Panc1 (cell line): ENCODE data around the gene MEGF9. TPM values are rescaled to one million over a fixed set of nuclear protein-coding genes. Genes with fewer than 3 reads are reported as not detected.

Experiments
- ATAC-seq: fragments of 200-7000 bp; cut with Tn5 transposase; 2 replicates; pipeline ENCODE4 v1.9.1; 2020; ENCODE audit warnings: mild to moderate bottlenecking, moderate library complexity
- BruUV-seq: library from RNA; stranded (reverse); fragments of 400-500 nt; replicated peaks from 2 replicates; lab custom pipeline; 2021; lab: Mats Ljungman, UMichigan
- CTCF ChIA-PET: fragments of 300-600 bp; sonication (Branson Sonifier 250); formaldehyde crosslinking; loops from one replicate; lab custom pipeline; 2022; ENCODE audit warnings: antibody characterized with exemption; lab: Charles Lee
- POLR2A ChIA-PET: fragments of 300-600 bp; sonication (Branson Sonifier 250); formaldehyde crosslinking; loops from one replicate; lab custom pipeline; 2022; ENCODE audit warnings: antibody characterized with exemption; lab: Charles Lee
- DNase-seq: peaks from one replicate; pipeline ENCODE4 v3.0.0-alpha.2; 2010; ENCODE audit warnings: low read depth, low spot score
- H3K27ac ChIP-seq: 2 replicates; pipeline ENCODE4 v1.5.1; 2011; ENCODE audit warnings: mild to moderate bottlenecking, low read length, inconsistent platforms
- H3K27me3 ChIP-seq: fragments of 200-500 bp; sonication (Bioruptor generic); 2 replicates; pipeline ENCODE4 v1.6.0; 2014; ENCODE audit warnings: low read length, inconsistent platforms; ENCODE audit not compliant: control insufficient read depth, insufficient read depth
- H3K36me3 ChIP-seq: fragments of 200-500 bp; sonication (Bioruptor generic); 2 replicates; pipeline ENCODE4 v1.5.1; 2014; ENCODE audit warnings: inconsistent platforms, mild to moderate bottlenecking, low read length, moderate library complexity; ENCODE audit not compliant: control insufficient read depth, insufficient read depth
- H3K4me1 ChIP-seq: 2 replicates; pipeline ENCODE4 v1.5.1; 2011; ENCODE audit warnings: inconsistent platforms, mild to moderate bottlenecking, low read length, moderate library complexity; ENCODE audit not compliant: control insufficient read depth, insufficient read depth
- H3K4me3 ChIP-seq, 2 experiments: 2 replicates each; pipeline ENCODE4 v1.5.1; 2011 to 2012; ENCODE audit warnings: low read depth in 2 of 2, low read length in 2 of 2, mild to moderate bottlenecking in 2 of 2, inconsistent platforms in 1 of 2, moderate library complexity in 1 of 2
- H3K9me3 ChIP-seq: fragments of 200-500 bp; sonication (Bioruptor generic); 2 replicates; pipeline ENCODE4 v1.5.1; 2014; ENCODE audit warnings: low read depth, mild to moderate bottlenecking, inconsistent platforms, low read length, moderate library complexity; ENCODE audit not compliant: control insufficient read depth, insufficient read depth
- POLR2AphosphoS5 ChIP-seq: IDR thresholded peaks from 2 replicates; pipeline ENCODE4 v1.6.1; 2012; ENCODE audit warnings: mild to moderate bottlenecking, low read depth, low read length, moderate library complexity
- REST ChIP-seq, 2 experiments: IDR thresholded peaks; 2 replicates each; pipeline ENCODE4 v1.6.1; 2011 to 2012; ENCODE audit warnings: low read depth in 2 of 2, control low read depth in 1 of 2, low read length in 1 of 2, mild to moderate bottlenecking in 1 of 2, moderate library complexity in 1 of 2; ENCODE audit not compliant: insufficient read depth in 1 of 2
- TCF7L2 ChIP-seq: IDR thresholded peaks from 2 replicates; pipeline ENCODE4 v1.6.1; 2011; ENCODE audit warnings: mild to moderate bottlenecking, low read depth, low read length, inconsistent platforms
- in situ Hi-C: cut with HindIII; loops from 2 replicates; pipeline ENCODE4 v1.10.0; 2016; ENCODE audit warnings: low sequenced_read_pairs, low pct_unique_long_range_greater_than_20kb
- intact Hi-C: fragments of 100-400 bp; cut with micrococcal nuclease; formaldehyde crosslinking; loops from one replicate; pipeline ENCODE4 v1.10.0; 2022; ENCODE audit not compliant: unreplicated experiment
- total RNA-seq: library from RNA; stranded (reverse); gene quantifications from one replicate; pipeline ENCODE4 v1.2.1, GENCODE V29; 2021; ENCODE audit not compliant: unreplicated experiment
- TF ChIP-seq, protein P1 (sequence below): fragments of 450-650 bp; IDR thresholded peaks from 2 replicates; pipeline ENCODE4 v1.5.1; 2017; ENCODE audit warnings: mild to moderate bottlenecking

The MEGF9 gene
- total RNA-seq, 1 experiment from 2014 or later = 6.3 TPM

GRCh38 chr9:120650352-120650751 lies 63.9 kb downstream of the MEGF9 start:
- no peak overlapping the region for H3K4me3 ChIP-seq
- H3K36me3 ChIP-seq = no peaks in the 10 kb centered on the region
- intact Hi-C loops = no loop called here
- H3K27ac ChIP-seq = no peak overlapping the region
- no peak for ATAC-seq
- TF ChIP-seq, protein P1, sequence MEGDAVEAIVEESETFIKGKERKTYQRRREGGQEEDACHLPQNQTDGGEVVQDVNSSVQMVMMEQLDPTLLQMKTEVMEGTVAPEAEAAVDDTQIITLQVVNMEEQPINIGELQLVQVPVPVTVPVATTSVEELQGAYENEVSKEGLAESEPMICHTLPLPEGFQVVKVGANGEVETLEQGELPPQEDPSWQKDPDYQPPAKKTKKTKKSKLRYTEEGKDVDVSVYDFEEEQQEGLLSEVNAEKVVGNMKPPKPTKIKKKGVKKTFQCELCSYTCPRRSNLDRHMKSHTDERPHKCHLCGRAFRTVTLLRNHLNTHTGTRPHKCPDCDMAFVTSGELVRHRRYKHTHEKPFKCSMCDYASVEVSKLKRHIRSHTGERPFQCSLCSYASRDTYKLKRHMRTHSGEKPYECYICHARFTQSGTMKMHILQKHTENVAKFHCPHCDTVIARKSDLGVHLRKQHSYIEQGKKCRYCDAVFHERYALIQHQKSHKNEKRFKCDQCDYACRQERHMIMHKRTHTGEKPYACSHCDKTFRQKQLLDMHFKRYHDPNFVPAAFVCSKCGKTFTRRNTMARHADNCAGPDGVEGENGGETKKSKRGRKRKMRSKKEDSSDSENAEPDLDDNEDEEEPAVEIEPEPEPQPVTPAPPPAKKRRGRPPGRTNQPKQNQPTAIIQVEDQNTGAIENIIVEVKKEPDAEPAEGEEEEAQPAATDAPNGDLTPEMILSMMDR = no peak
- TF ChIP-seq TCF7L2 = no peak
- no peak for TF ChIP-seq POLR2AphosphoS5
- ChIA-PET POLR2A (no interaction called here), CTCF (no interaction called here)
- H3K4me1 ChIP-seq = no peaks in the 10 kb centered on the region
- no TSS peak for BruUV-seq
- no peaks in the 10 kb centered on the region for H3K9me3 ChIP-seq
- no peak for DNase-seq
- no peaks in the 10 kb centered on the region for H3K27me3 ChIP-seq
- in situ Hi-C loops = no loop called here

- Histone ChIP-seq H3K27me3 (no peaks in the 10 kb centered on the region), H3K27ac (no peak overlapping the region), H3K9me3 (no peaks in the 10 kb centered on the region), H3K36me3 (no peaks in the 10 kb centered on the region), H3K4me3 (no peak overlapping the region), H3K4me1 (no peaks in the 10 kb centered on the region)
- DNase-seq (no peak), ATAC-seq (no peak)
- no peak for TF ChIP-seq TCF7L2
- no peak for TF ChIP-seq POLR2AphosphoS5
- TF ChIP-seq, protein P1 = no peak
- TF ChIP-seq REST (IDR thresholded peaks at IDR 0.05; ENCODE audit: insufficient read depth in 1 of 2, low read depth in 2 of 2, low read length in 1 of 2) = no peak
- CTCF ChIA-PET = no interaction called here
- in situ Hi-C loops (no loop called here), intact Hi-C loops (no loop called here)
- POLR2A ChIA-PET = no interaction called here
- BruUV-seq = no TSS peak
These were observed 65.6 kb downstream of the MEGF9 start for GRCh38 chr9:120648581-120649197.
